ENCODE data around the gene FAM120A. TPM values are rescaled to one million over a fixed set of nuclear protein-coding genes. Genes with fewer than 3 reads are reported as not detected.

FAM120A gene
- total RNA-seq, 6 experiments from 2014 or later, result 61.9 to 92.1 (median 76.0) TPM

- intact Hi-C loops (cut with DNase I), result no loop called here
- H3K27ac ChIP-seq, result no peak overlapping the region
- H3K27me3 ChIP-seq, result no peaks in the 10 kb centered on the region
- TF ChIP-seq POLR2A (IDR thresholded peaks at IDR 0.05) (no peak), CTCF (IDR thresholded peaks at IDR 0.05) (no peak)
- H3K4me3 ChIP-seq, result no peak overlapping the region
- H3K36me3 ChIP-seq, result peaks cover 0 to 10% (median 0%) of the 10 kb centered on the region in 4 donors
- ATAC-seq (no peak), DNase-seq (no peak)
- no peaks in the 10 kb centered on the region for H3K9me3 ChIP-seq
- 100% methylated on average over 1 of the region's 1 CpG for WGBS (ENCODE audit: insufficient coverage, low coverage, low lambda C conversion rate, missing lambda C conversion rate)
- no peaks in the 10 kb centered on the region for H3K4me1 ChIP-seq
These were observed 34.8 kb downstream of the FAM120A start for GRCh38 chr9:93486268-93486667.

- no peaks in the 10 kb centered on the region for H3K27me3 ChIP-seq
- intact Hi-C loops (cut with DNase I), result no loop called here
- H3K4me3 ChIP-seq, result no peak overlapping the region
- peaks cover 0 to 12% (median 0%) of the 10 kb centered on the region in 4 donors for H3K4me1 ChIP-seq
- DNase-seq, result no peak
- H3K27ac ChIP-seq, result no peak overlapping the region
- no peak for ATAC-seq
- no peaks in the 10 kb centered on the region for H3K9me3 ChIP-seq
- WGBS (ENCODE audit: insufficient coverage, low coverage, low lambda C conversion rate, missing lambda C conversion rate), result 100% methylated on average over 5 of the region's 5 CpGs
- H3K36me3 ChIP-seq, result peaks cover 0 to 10% (median 0%) of the 10 kb centered on the region in 4 donors
- TF ChIP-seq POLR2A (IDR thresholded peaks at IDR 0.05) (no peak), CTCF (IDR thresholded peaks at IDR 0.05) (no peak)
These were observed 36.8 kb downstream of the FAM120A start for GRCh38 chr9:93488244-93488643.

GRCh38 chr9:93491593-93492232 lies 40.2 kb downstream of the FAM120A start:
- no peak for ATAC-seq

GRCh38 chr9:93492327-93492726 lies 40.8 kb downstream of the FAM120A start:
- ATAC-seq (no peak), DNase-seq (no peak)
- Histone ChIP-seq H3K4me1 (peaks cover 0 to 23% (median 4%) of the 10 kb centered on the region in 4 donors), H3K36me3 (peaks cover 0 to 5% (median under 1%) of the 10 kb centered on the region in 4 donors), H3K4me3 (no peak overlapping the region), H3K27me3 (no peaks in the 10 kb centered on the region), H3K27ac (no peak overlapping the region), H3K9me3 (no peaks in the 10 kb centered on the region)
- intact Hi-C loops (cut with DNase I), result no loop called here
- no peak for TF ChIP-seq CTCF (IDR thresholded peaks at IDR 0.05)
- TF ChIP-seq POLR2A (IDR thresholded peaks at IDR 0.05), result no peak
- 71% methylated on average over 5 of the region's 5 CpGs for WGBS (ENCODE audit: insufficient coverage, low coverage, low lambda C conversion rate, missing lambda C conversion rate)

More at GRCh38 chr9:93491593-93492232, 40.2 kb downstream of the FAM120A start:
- Histone ChIP-seq H3K27ac (no peak overlapping the region), H3K4me3 (no peak overlapping the region), H3K9me3 (no peaks in the 10 kb centered on the region), H3K27me3 (no peaks in the 10 kb centered on the region), H3K36me3 (no peaks in the 10 kb centered on the region), H3K4me1 (peaks cover 0 to 23% (median 4%) of the 10 kb centered on the region in 4 donors)
- TF ChIP-seq CTCF (IDR thresholded peaks at IDR 0.05) (no peak), POLR2A (IDR thresholded peaks at IDR 0.05) (no peak)
- intact Hi-C loops (cut with DNase I), result no loop called here
- no peak for DNase-seq
- WGBS (ENCODE audit: insufficient coverage, low coverage, low lambda C conversion rate, missing lambda C conversion rate), result 86% methylated on average over 3 of the region's 3 CpGs
